HCT116 (cell line): ENCODE measurements around the gene GTF2A1. TPM values are rescaled to one million over a fixed set of nuclear protein-coding genes. Genes with fewer than 3 reads are reported as not detected.

Experiments
- ATAC-seq: fragments of 200-7000 bp; cut with Tn5 transposase; 2 replicates; pipeline ENCODE4 v1.9.1; 2020; ENCODE audit warnings: mild to moderate bottlenecking, moderate library complexity
- BruUV-seq: library from RNA; stranded (reverse); fragments of 400-500 nt; replicated peaks from 2 replicates; lab custom pipeline; 2021; lab: Mats Ljungman, UMichigan
- CTCF ChIA-PET: fragments of 300-600 bp; sonication (Branson Sonifier 250); formaldehyde crosslinking; loops from one replicate; lab custom pipeline; 2021; ENCODE audit warnings: antibody characterized with exemption; lab: Charles Lee
- POLR2A ChIA-PET: fragments of 300-600, 350-600 bp; sonication (Branson Sonifier 250); formaldehyde crosslinking; loops from one replicate; lab custom pipeline; 2021; ENCODE audit warnings: antibody characterized with exemption; lab: Charles Lee
- RAD21 ChIA-PET, 2 experiments: fragments of 300-600 bp; sonication (Branson Sonifier 250); formaldehyde crosslinking; loops; one replicate each; lab custom pipeline; 2023; ENCODE audit warnings: low total read pairs in 2 of 2; ENCODE audit not compliant: uncharacterized antibody in 2 of 2, unreplicated experiment in 2 of 2, low non-redundant PET in 1 of 2; lab: Charles Lee
- DNase-seq: peaks from one replicate; pipeline ENCODE4 v3.0.0-alpha.2; 2010; ENCODE audit warnings: low read depth, low spot score
- H2AFZ ChIP-seq: fragments of 200-600 bp; shearing (Covaris generic), sonication (generic); 2 replicates; pipeline ENCODE4 v1.6.1; 2017; ENCODE audit warnings: low read depth, mixed run types, mixed read lengths, antibody characterized with exemption, low read length; ENCODE audit not compliant: poor library complexity, severe bottlenecking
- H3K27ac ChIP-seq: 2 replicates; pipeline ENCODE4 v1.5.1; 2012; ENCODE audit warnings: low read depth, low read length
- H3K27me3 ChIP-seq: fragments of 200-600 bp; sonication (generic); 2 replicates; pipeline ENCODE4 v1.6.1; 2016; ENCODE audit warnings: mixed run types, low read length, mixed read lengths; ENCODE audit not compliant: insufficient read depth
- H3K36me3 ChIP-seq, 2 experiments: fragments of 200-500 bp in 1 of 2; fragments of 200-600 bp in 1 of 2; sonication (Bioruptor generic) in 1 of 2; sonication (generic) in 1 of 2; 2 replicates each; pipeline versions ENCODE4 v1.5.1 to v1.6.1; 2014 to 2016; ENCODE audit warnings: low read length in 2 of 2, inconsistent platforms in 1 of 2, mixed read lengths in 1 of 2, mixed run types in 1 of 2; ENCODE audit not compliant: insufficient read depth in 2 of 2, control insufficient read depth in 1 of 2
- H3K4me1 ChIP-seq, 2 experiments: fragments of 200-600 bp in 1 of 2; sonication (generic) in 1 of 2; 2 replicates each; pipeline versions ENCODE4 v1.5.1 to v1.6.1; 2012 to 2017; ENCODE audit warnings: low read length in 2 of 2, inconsistent platforms in 1 of 2, mild to moderate bottlenecking in 1 of 2, mixed read lengths in 1 of 2, mixed run types in 1 of 2, moderate library complexity in 1 of 2; ENCODE audit not compliant: insufficient read depth in 2 of 2, control insufficient read depth in 1 of 2
- H3K4me2 ChIP-seq: fragments of 200-600 bp; sonication (generic); 2 replicates; pipeline ENCODE4 v1.6.1; 2017; ENCODE audit warnings: mixed run types, low read length, mixed read lengths
- H3K4me3 ChIP-seq, 2 experiments: fragments of 200-600 bp in 1 of 2; sonication (generic) in 1 of 2; replicated peaks in 1 of 2; 2 replicates each; pipeline ENCODE4 v1.5.1; 2011 to 2016; ENCODE audit warnings: low read length in 2 of 2, control low read depth in 1 of 2, low read depth in 1 of 2, mild to moderate bottlenecking in 1 of 2, mixed read lengths in 1 of 2, mixed run types in 1 of 2
- H3K79me2 ChIP-seq: fragments of 200-600 bp; sonication (generic); 2 replicates; pipeline ENCODE4 v1.6.1; 2017; ENCODE audit warnings: mild to moderate bottlenecking, mixed run types, low read length, moderate library complexity, mixed read lengths; ENCODE audit not compliant: insufficient read depth
- H3K9ac ChIP-seq: fragments of 200-600 bp; sonication (generic); 2 replicates; pipeline ENCODE4 v1.6.1; 2016; ENCODE audit warnings: low read length, mixed read lengths
- H3K9me2 ChIP-seq: fragments of 200-600 bp; sonication (generic), shearing (Covaris generic); 2 replicates; pipeline ENCODE4 v1.6.1; 2017; ENCODE audit warnings: mixed run types, mild to moderate bottlenecking, moderate library complexity; ENCODE audit not compliant: insufficient read depth
- H3K9me3 ChIP-seq, 2 experiments: fragments of 200-500 bp in 1 of 2; fragments of 200-600 bp in 1 of 2; sonication (Bioruptor generic) in 1 of 2; sonication (generic) in 1 of 2; 2 replicates each; pipeline ENCODE4 v1.6.1; 2014 to 2017; ENCODE audit warnings: low read length in 2 of 2, mixed read lengths in 2 of 2, inconsistent platforms in 1 of 2, low read depth in 1 of 2, mild to moderate bottlenecking in 1 of 2, mixed run types in 1 of 2, moderate library complexity in 1 of 2; ENCODE audit not compliant: control insufficient read depth in 1 of 2, insufficient read depth in 1 of 2
- H4K20me1 ChIP-seq: fragments of 200-600 bp; sonication (generic), shearing (Covaris generic); 2 replicates; pipeline ENCODE4 v1.6.1; 2017; ENCODE audit warnings: mixed run types, mild to moderate bottlenecking, moderate library complexity; ENCODE audit not compliant: insufficient read depth
- CBX3 ChIP-seq: IDR thresholded peaks from 2 replicates; pipeline ENCODE4 v1.6.1; 2012; ENCODE audit warnings: low read depth
- ELF1 ChIP-seq: IDR thresholded peaks from 2 replicates; pipeline ENCODE4 v1.6.1; 2012; ENCODE audit warnings: low read depth, borderline replicate concordance
- FOSL1 ChIP-seq: IDR thresholded peaks from 2 replicates; pipeline ENCODE4 v1.6.1; 2012; ENCODE audit warnings: low read depth
- POLR2AphosphoS5 ChIP-seq: IDR thresholded peaks from 2 replicates; pipeline ENCODE4 v1.6.1; 2011; ENCODE audit warnings: mild to moderate bottlenecking, low read depth, low read length, moderate library complexity
- RAD21 ChIP-seq: IDR thresholded peaks from 2 replicates; pipeline ENCODE4 v1.6.1; 2012; ENCODE audit warnings: low read depth, mild to moderate bottlenecking
- SIN3A ChIP-seq: IDR thresholded peaks from 2 replicates; pipeline ENCODE4 v1.6.1; 2012; ENCODE audit warnings: low read depth
- SP1 ChIP-seq: IDR thresholded peaks from 2 replicates; pipeline ENCODE4 v1.6.1; 2012; ENCODE audit warnings: low read depth
- SRF ChIP-seq: IDR thresholded peaks from 2 replicates; pipeline ENCODE4 v1.6.1; 2012; ENCODE audit warnings: low read depth
- TCF7L2 ChIP-seq: IDR thresholded peaks from 2 replicates; pipeline ENCODE4 v1.7.0; 2011; ENCODE audit warnings: borderline replicate concordance, inconsistent platforms; ENCODE audit not compliant: insufficient read depth, insufficient read length; ENCODE audit errors: extremely low read depth
- intact Hi-C: fragments of 100-400 bp; cut with micrococcal nuclease; formaldehyde crosslinking; loops from 2 replicates; pipeline ENCODE4 v1.10.0; 2022
- total RNA-seq: library from RNA; stranded (reverse); gene quantifications from one replicate; pipeline ENCODE4 v1.2.1, GENCODE V29; 2021; ENCODE audit not compliant: unreplicated experiment
- TF ChIP-seq, protein P1 (sequence below): IDR thresholded peaks from 2 replicates; pipeline ENCODE4 v1.6.1; 2012; ENCODE audit warnings: low read depth
- TF ChIP-seq, protein P2 (sequence below): IDR thresholded peaks from 2 replicates; pipeline ENCODE4 v1.6.1; 2012
- TF ChIP-seq, protein P3 (sequence below), 3 experiments: fragments of 200-600 bp in 1 of 3; sonication (generic) in 1 of 3; IDR thresholded peaks in 2 of 3; conservative IDR thresholded peaks in 1 of 3; 2 replicates each; pipeline ENCODE4 v1.5.1; 2012 to 2017; ENCODE audit warnings: low read depth in 2 of 3, low read length in 2 of 3, antibody characterized with exemption in 1 of 3, borderline replicate concordance in 1 of 3, control low read depth in 1 of 3, mild to moderate bottlenecking in 1 of 3, mixed read lengths in 1 of 3, mixed run types in 1 of 3, moderate library complexity in 1 of 3; ENCODE audit not compliant: insufficient read depth in 1 of 3

The GTF2A1 gene
- total RNA-seq, 1 experiment from 2014 or later: 39.7 TPM

DNA sequence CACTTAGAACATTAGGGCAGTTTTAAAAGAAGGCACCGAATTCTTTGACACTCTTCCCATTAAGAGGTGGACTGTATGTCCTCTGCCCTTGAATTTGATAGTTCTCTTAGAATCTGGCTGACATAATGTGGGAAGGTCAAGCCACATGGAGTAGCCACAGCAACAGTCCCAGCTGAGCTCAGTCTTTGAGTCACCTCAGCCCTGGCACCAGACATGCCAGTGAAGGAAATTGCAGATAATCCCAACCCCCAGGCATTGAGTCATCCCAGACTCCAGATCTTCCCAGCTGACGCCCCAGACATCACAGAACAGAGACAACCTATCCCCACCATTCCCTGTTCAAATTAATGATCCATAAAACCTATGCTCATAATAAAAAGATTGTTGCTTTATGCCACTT lies 83.4 kb downstream of the GTF2A1 start:
- Histone ChIP-seq H3K4me3 (no peak overlapping the region), H3K4me1 (peaks cover 0 to 8% of the 10 kb centered on the region in 2 experiments; a peak in 2 of 4 replicates), H3K27me3 (no peaks in the 10 kb centered on the region), H3K9me3 (no peaks in the 10 kb centered on the region), H2AFZ (no peak overlapping the region), H4K20me1 (no peaks in the 10 kb centered on the region), H3K27ac (no peak overlapping the region), H3K79me2 (no peaks in the 10 kb centered on the region), H3K36me3 (no peaks in the 10 kb centered on the region)
- no peak for DNase-seq
- RAD21 ChIA-PET: no interaction called here
- intact Hi-C loops: no loop called here
- CTCF ChIA-PET: no interaction called here
- POLR2A ChIA-PET: no interaction called here
- no TSS peak for BruUV-seq
- no peak for TF ChIP-seq TCF7L2
- TF ChIP-seq, all 23 proteins: peak for 0
- H3K9me2 ChIP-seq: 0 out of 2 replicates have a peak, but pooled peaks cover 3% of the 10 kb centered on the region
- ATAC-seq: peak; percentile 47
- H3K9ac ChIP-seq: no peak overlapping the region
- no peak overlapping the region for H3K4me2 ChIP-seq

DNA sequence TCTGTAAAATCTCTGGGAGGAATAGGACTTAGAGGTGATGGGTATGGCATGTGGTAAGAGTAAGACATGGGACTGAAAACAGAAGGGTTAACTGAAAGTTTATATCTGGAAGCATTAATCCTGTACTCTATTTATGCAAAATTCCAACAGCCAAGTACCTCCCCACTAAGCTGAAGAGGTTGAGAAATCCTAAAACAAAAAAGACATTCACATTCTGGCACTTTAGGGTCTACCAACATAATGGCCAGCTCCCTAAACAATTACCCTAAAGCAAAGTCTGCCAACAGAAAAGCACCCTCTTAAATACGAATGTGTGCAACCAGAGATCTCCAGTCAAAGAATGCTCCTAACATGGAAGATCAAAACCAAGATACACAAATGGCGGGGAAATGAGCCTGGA lies 87.4 kb downstream of the GTF2A1 start:
- no peaks in the 10 kb centered on the region for H3K79me2 ChIP-seq
- no peak overlapping the region for H3K4me3 ChIP-seq
- ChIA-PET POLR2A (no interaction called here), CTCF (no interaction called here), RAD21 (no interaction called here)
- no TSS peak for BruUV-seq
- no peak for ATAC-seq
- H3K27ac ChIP-seq: no peak overlapping the region
- no peaks in the 10 kb centered on the region for H3K36me3 ChIP-seq
- H3K9me2 ChIP-seq: 0 out of 2 replicates have a peak, but pooled peaks cover 3% of the 10 kb centered on the region
- no peak overlapping the region for H3K4me2 ChIP-seq
- H4K20me1 ChIP-seq: no peaks in the 10 kb centered on the region
- DNase-seq: no peak
- peaks cover 0 to 8% of the 10 kb centered on the region in 2 experiments; a peak in 2 of 4 replicates for H3K4me1 ChIP-seq
- TF ChIP-seq POLR2AphosphoS5 (no peak), SIN3A (no peak), SP1 (no peak), SRF (no peak), FOSL1 (no peak), RAD21 (no peak), ELF1 (no peak), CBX3 (no peak)
- TF ChIP-seq, protein P1, sequence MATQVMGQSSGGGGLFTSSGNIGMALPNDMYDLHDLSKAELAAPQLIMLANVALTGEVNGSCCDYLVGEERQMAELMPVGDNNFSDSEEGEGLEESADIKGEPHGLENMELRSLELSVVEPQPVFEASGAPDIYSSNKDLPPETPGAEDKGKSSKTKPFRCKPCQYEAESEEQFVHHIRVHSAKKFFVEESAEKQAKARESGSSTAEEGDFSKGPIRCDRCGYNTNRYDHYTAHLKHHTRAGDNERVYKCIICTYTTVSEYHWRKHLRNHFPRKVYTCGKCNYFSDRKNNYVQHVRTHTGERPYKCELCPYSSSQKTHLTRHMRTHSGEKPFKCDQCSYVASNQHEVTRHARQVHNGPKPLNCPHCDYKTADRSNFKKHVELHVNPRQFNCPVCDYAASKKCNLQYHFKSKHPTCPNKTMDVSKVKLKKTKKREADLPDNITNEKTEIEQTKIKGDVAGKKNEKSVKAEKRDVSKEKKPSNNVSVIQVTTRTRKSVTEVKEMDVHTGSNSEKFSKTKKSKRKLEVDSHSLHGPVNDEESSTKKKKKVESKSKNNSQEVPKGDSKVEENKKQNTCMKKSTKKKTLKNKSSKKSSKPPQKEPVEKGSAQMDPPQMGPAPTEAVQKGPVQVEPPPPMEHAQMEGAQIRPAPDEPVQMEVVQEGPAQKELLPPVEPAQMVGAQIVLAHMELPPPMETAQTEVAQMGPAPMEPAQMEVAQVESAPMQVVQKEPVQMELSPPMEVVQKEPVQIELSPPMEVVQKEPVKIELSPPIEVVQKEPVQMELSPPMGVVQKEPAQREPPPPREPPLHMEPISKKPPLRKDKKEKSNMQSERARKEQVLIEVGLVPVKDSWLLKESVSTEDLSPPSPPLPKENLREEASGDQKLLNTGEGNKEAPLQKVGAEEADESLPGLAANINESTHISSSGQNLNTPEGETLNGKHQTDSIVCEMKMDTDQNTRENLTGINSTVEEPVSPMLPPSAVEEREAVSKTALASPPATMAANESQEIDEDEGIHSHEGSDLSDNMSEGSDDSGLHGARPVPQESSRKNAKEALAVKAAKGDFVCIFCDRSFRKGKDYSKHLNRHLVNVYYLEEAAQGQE: no peak
- TF ChIP-seq, protein P2, sequence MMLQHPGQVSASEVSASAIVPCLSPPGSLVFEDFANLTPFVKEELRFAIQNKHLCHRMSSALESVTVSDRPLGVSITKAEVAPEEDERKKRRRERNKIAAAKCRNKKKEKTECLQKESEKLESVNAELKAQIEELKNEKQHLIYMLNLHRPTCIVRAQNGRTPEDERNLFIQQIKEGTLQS: no peak
- TF ChIP-seq, protein P3, sequence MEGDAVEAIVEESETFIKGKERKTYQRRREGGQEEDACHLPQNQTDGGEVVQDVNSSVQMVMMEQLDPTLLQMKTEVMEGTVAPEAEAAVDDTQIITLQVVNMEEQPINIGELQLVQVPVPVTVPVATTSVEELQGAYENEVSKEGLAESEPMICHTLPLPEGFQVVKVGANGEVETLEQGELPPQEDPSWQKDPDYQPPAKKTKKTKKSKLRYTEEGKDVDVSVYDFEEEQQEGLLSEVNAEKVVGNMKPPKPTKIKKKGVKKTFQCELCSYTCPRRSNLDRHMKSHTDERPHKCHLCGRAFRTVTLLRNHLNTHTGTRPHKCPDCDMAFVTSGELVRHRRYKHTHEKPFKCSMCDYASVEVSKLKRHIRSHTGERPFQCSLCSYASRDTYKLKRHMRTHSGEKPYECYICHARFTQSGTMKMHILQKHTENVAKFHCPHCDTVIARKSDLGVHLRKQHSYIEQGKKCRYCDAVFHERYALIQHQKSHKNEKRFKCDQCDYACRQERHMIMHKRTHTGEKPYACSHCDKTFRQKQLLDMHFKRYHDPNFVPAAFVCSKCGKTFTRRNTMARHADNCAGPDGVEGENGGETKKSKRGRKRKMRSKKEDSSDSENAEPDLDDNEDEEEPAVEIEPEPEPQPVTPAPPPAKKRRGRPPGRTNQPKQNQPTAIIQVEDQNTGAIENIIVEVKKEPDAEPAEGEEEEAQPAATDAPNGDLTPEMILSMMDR (IDR thresholded peaks at IDR 0.05 in 2 of 3, conservative IDR thresholded peaks at IDR 0.05 in 1 of 3; ENCODE audit: borderline replicate concordance in 1 of 3, insufficient read depth in 1 of 3, low read depth in 2 of 3, low read length in 2 of 3): no peak
- no peaks in the 10 kb centered on the region for H3K27me3 ChIP-seq
- intact Hi-C loops: no loop called here
- no peak overlapping the region for H2AFZ ChIP-seq
- H3K9me3 ChIP-seq: no peaks in the 10 kb centered on the region
- H3K9ac ChIP-seq: no peak overlapping the region
